Activated naive CD4-positive, alpha-beta T cell (primary cell): ENCODE results near the gene RBM8A.

Source experiments
- DNase-seq, 4 experiments: peaks; one replicate each; lab custom pipeline; 2025; lab: John Stamatoyannopoulos, UW

Gene RBM8A

GRCh38 chr1:145884675-145885074 is 42.6 kb downstream of the RBM8A start:
- no peak for DNase-seq

DNA sequence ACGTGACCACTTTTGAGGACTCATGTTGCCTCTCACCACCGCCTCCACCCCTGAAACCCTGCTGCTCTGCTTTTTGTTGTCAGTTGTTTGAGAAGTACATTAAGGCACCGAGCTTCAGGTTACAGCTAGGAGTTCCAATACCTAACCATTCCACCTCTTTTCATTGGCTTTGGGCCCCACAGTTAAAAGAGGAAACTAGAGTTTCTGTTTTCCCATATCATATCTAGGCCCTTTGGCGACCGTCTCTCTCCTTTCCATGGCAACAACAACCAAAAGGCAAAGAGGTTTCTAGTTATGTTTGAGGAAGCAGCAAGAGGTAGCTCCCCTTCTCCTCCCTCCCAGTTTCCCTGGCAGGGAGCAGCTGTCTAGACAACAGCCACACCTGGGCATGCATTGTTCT is 47.5 kb downstream of the RBM8A start:
- DNase-seq, result no peak

GRCh38 chr1:145878724-145879123 is 48.6 kb downstream of the RBM8A start:
- DNase-seq, result no peak

DNA sequence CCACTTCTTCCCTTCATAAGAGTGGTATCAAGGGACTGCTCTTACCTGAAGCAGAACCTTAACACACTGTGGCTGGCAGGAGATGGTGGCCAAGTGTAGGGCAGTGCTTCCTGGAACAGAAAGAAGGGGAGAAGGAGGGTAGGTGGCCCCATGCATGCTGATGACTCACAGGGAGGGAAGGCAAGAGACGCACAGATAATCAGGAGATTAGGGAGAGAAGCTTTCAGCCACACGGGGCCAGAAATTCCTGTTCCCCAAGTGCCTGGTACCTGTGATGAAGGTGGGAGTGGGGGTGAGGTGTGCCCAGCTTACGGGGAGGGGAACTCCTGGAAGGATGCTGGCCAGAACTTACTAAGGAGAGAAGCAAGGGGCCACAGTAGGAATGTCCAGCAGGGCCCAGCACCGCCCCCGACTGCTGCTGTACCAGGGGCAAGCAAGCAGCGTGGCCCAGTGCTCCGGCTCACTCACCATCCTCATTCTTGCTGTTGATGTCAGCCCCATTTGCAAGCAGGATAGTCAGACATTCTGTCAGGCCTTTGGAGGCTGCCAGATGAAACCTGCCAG is 49.3 kb downstream of the RBM8A start:
- DNase-seq, result no peak

- DNase-seq, result no peak
These were observed 52.6 kb downstream of the RBM8A start for GRCh38 chr1:145874646-145875045.

DNA sequence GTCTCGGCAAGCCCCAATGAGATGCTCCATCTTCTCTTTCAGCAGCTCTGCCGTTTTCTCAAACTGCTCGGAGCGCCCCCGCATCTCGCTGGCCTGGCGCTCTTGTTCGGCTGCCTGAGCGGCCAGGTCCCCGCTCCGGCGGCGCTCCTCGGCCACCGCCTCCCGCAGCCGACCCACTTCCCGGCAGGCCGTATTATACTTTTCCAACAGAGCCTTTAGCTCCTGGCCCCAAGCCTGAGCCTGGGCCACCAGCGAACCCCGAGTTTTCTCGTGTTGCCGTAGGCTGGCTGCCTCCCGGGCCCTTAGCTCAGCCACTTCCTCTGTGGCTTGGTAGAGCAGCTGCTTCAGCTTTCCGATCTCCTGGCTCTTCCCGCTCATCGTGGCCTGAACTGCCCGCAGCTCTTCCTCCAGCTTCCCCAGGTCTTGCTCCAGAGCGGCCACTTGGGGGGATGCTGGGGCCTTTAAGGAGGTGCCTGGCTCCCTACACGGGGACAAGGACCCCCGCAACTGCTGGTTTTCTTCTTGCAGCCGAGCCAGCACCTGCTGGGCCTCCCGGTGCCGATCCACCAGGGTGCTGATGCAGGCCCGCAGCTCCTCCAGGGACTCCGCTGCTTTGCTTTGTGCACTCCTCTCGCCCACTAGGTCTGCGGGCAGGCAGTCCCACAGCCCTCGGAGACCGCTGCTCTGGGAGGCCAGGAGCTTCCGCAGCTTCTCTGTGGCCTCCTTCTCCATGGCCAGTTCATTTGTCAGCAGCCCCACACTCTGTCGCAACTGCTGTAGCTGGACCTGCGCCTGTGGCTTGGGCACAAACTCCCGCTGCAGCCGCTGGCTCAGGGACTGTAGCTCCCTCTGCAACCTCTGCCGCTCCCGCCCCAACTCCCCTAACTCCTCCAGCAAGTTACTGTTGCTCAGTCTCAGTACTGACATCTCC is 55.0 kb downstream of the RBM8A start:
- peak in 1 of 4 experiments; percentile 29 for DNase-seq
